NCI-H187 treated with DMSO at 0.1 percent for 48 hours (cell line): ENCODE results near the gene PHIP.
"Not testable (repeated sequence)": the region's sequence is repeated elsewhere in the genome, so short reads cannot be mapped to it uniquely, and the experiment has no call there.

Experiments
- DNase-seq: peaks from one replicate; lab custom pipeline; 2025; lab: John Stamatoyannopoulos, UW

The PHIP gene

DNA sequence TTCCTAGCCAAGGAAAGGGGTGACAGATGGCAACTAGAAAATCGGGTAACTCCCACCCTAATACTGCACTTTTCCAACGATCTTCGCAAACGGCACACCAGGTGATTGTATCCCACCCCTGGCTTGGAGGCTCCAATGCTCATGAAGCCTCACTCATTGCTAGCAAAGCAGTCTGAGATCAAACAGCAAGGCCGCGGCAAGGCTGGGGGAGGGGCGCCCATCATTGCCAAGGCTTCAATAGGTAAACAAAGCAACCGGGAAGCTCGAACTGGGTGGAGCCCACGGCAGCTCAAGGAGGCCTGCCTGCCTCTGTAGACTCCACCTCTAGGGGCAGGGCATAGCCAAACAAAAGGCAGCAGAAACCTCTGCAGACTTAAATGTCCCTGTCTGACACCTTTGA, 156.9 kb downstream of the PHIP start:
- DNase-seq = not testable (repeated sequence)

DNA sequence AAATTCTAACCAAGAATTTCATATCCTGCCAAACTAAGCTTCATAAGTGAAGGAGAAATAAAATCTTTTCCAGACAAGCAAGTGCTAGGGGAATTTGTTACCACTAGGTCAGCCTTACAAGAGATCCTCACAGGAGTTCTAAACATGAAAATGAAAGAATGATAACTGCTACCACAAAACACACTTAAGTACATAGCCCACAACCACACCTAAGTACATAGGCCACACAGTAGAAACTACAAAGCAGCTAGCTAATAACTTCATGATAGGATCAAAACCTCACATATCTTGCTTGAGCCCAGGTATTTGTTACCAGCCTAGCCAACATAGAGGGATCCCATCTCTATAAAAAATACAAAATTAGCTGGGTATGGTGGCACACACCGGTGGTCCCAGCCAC, 160.3 kb downstream of the PHIP start:
- no peak for DNase-seq

DNA sequence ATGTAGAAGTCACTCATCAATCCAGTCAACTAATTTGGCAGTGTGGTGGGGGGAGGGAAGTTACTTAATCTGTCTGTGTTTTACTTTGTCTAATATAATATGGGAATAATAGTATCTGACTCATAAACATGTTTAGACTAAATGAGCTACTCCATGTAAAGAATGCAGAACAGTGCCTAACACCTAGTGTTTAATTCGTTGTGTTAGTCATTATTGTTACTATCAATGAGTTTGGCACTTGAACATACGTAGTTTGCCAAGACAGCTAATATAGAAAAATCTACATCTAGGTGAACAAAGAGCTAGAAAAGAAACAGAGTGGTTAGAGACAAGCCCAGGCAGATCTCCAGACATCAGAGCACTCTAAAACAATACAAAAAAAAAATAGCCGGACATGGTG, 161.6 kb downstream of the PHIP start:
- DNase-seq = no peak

DNA sequence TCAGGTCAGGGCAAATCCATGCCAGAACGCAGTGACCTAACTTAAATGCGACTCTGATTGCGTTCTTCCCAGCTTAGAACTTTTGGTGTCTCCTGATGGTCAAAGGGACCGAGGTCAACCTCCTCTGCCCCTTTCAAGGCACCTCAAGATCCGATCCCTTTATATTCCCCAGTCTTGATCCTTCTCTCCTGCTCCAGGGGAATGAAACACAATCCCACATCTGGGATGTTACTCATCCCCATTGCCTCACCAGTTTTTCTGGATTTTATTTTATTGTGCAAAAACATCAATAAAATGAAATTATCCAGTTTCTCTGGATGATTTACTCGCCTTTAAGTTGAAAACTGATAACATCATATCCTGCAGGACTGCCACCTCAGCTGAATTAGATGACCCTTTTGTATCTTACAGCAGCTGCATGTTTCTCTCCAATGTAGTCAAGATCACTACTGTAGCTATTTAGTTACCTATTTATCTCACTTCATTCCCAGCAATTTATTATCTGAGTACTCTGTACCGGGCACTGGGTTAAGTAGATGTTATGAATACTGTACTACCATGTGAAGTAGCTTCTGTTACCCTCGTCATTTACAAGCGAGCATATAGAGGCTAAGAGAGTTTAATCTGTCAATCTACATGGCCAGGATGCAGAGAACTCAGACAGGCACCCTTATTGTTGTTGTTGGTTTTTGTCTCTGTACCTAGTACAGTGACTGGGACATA, 166.7 kb downstream of the PHIP start:
- DNase-seq = no peak

DNA sequence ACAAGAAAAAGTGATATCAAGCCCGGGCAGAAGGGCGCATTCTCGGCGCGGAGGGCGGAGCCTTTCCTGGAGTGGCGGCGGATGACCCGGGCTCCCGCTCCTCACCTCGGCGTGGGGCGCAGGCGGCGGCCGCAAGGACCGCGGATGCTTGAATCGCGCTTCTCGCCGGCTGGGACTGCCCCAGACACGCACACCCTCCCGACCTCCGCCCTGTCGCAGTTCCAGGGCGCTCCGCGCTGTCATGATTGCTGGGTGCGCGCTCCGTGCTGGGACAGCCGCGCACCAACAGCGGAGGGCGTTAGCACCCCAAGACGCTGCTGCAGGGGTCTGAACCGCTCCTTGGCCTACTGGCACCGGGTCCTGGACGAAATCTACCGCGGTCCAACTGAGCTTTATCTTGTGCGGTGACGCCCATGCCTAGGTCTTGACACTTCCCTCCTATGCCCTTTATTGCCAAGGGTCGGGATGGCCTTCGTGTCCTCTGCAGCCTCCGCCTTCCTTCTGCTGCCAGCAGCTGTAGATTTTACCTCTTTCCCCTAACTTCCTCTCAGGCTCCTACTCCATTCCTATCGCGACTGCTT, 167.4 kb downstream of the PHIP start:
- DNase-seq = no peak

DNA sequence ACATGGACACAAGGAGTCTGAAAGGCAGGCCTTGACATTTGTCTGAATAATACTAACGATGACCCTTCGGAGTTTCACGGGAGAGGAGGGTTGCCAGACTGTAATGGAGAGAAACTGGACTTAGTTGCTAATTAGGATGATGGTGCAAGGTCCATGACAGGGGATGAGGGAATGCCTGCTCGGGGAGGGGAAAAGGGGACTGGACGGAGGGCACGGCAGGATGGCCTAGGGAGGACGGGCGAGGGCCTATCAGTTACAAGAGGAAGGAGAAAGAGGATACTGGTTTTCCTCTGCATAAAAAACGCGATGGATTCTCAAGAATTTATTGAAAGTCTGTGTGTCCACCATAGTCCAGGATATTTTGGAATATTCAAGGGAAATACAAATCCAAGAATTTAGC, 168.0 kb downstream of the PHIP start:
- no peak for DNase-seq

DNA sequence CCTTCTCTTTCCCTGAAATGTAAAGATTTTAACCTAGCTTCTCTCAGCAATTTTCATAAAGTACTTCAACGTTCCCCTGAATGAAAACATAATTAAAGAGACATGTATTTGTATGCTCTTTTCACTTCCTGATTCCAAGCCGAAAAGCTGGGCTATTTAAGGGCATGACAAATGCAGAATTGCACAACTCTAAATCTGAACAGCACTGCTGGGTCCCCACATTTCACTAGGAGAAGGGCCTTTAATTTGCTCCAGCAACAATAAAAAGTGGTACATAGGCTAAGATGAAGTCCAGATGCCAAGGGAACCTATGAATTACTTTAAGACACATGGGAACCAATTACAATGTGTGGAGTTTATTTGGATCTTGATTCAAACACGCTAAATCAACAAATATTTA, 168.7 kb downstream of the PHIP start:
- no peak for DNase-seq

DNA sequence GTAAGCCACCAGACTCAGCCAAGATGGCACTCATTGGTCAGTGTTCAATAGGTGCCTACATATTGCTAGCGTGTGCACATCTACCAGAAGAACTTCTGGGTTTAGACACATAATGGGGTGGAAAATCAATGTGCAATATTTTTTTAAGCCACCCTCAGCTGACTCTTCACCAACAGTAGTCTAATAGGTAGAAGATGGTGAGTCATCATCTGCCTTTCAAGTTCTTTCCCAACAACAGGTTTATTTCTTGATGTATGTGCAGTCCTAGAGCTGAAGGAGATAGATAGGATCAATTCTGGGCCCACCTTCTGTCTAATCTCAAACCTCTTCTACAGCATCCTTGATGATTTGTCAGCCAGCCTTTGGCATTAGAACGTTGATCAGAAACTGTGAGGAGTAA, 169.4 kb downstream of the PHIP start:
- DNase-seq = no peak

DNA sequence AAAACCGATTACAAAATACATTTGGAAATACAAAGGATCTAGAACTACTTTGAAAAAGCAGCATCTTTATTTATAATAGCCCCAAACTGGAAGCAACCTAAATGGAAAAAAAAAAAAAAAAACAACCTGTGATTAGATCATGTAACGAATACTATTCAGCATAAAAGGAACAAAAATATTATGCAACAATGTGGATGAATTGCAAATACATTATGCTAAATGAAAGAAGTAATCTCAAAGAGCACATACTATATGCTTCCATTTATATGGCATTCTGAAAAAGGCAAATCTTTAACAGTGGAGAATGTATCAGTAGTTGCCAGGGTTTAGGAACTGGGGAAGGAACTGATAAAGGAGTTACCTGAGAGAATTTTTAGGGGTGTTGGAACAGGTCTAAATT, 181.8 kb downstream of the PHIP start:
- DNase-seq = no peak

DNA sequence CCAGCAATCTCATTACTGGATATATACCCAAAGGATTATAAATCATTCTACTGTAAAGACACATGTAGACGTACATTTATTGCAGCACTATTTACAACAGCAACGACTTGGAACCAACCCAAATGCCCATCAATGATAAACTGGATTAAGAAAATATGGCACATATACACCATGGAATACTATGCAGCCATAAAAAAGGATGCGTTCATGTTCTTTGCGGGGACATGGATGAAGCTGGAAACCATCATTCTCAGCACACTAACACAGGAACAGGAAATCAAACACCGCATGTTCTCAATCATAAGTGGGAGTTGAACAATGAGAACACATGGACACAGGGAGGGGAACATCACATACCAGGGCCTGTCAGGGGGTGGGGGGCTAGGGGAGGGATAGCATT, 188.2 kb downstream of the PHIP start:
- DNase-seq = not testable (repeated sequence)
